Stomach (tissue), 4 donors: ENCODE measurements around the gene ENPP6.

Experiments used
- POLR2A ChIP-seq, 4 donors: fragments of 450-650 bp; IDR thresholded peaks; one replicate each; pipeline ENCODE4 v1.6.1; 2016; ENCODE audit warnings: antibody characterized with exemption in 4 of 4, control low read depth in 2 of 4, mild to moderate bottlenecking in 1 of 4, moderate library complexity in 1 of 4
- POLR2AphosphoS5 ChIP-seq, 3 donors: sonication (generic); formaldehyde crosslinking; IDR thresholded peaks; one replicate each; pipeline ENCODE4 v1.6.1; 2016; ENCODE audit warnings: antibody characterized with exemption in 3 of 3
- TF ChIP-seq, protein P1 (sequence below), 7 experiments: fragments of 450-650 bp in 4 of 7; fragments of 200-600 bp in 3 of 7; sonication (generic) in 3 of 7; IDR thresholded peaks; one replicate each; pipeline ENCODE4 v1.5.1; 2016 to 2019; ENCODE audit warnings: antibody characterized with exemption in 7 of 7, control low read depth in 2 of 7, mild to moderate bottlenecking in 1 of 7

DNA sequence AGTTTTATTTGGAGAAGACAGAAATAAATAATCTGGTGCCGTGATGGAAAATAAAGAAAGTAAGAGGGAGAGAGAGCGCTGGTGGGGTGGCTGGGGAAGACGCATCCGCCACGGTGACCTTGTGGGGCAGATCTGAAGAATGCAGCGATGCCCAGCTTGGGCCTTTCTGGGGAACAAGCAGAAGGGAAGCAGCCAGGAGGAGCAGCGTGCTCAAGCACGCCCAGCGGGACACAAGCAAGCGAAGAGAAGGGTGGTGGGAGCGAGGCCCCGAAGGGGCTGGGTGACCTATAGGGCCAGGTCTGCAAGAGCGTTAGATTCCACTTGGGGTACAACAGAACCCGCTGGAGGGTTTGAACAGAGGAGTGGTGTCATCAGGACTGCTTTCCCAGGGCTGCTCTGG lies 12.4 kb downstream of the ENPP6 start:
- TF ChIP-seq POLR2A (IDR thresholded peaks at IDR 0.05) (no peak), POLR2AphosphoS5 (IDR thresholded peaks at IDR 0.05) (no peak)
- TF ChIP-seq, protein P1, sequence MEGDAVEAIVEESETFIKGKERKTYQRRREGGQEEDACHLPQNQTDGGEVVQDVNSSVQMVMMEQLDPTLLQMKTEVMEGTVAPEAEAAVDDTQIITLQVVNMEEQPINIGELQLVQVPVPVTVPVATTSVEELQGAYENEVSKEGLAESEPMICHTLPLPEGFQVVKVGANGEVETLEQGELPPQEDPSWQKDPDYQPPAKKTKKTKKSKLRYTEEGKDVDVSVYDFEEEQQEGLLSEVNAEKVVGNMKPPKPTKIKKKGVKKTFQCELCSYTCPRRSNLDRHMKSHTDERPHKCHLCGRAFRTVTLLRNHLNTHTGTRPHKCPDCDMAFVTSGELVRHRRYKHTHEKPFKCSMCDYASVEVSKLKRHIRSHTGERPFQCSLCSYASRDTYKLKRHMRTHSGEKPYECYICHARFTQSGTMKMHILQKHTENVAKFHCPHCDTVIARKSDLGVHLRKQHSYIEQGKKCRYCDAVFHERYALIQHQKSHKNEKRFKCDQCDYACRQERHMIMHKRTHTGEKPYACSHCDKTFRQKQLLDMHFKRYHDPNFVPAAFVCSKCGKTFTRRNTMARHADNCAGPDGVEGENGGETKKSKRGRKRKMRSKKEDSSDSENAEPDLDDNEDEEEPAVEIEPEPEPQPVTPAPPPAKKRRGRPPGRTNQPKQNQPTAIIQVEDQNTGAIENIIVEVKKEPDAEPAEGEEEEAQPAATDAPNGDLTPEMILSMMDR (IDR thresholded peaks at IDR 0.05): no peak
